AML-193 (cell line): ENCODE measurements around the gene AQP6.
A peak's percentile ranks its signal among the peaks of the same experiment; 100 is the strongest.

Source experiments
- DNase-seq, 2 experiments: peaks; one replicate each; lab custom pipeline; 2025; lab: John Stamatoyannopoulos, UW

The AQP6 gene

DNA sequence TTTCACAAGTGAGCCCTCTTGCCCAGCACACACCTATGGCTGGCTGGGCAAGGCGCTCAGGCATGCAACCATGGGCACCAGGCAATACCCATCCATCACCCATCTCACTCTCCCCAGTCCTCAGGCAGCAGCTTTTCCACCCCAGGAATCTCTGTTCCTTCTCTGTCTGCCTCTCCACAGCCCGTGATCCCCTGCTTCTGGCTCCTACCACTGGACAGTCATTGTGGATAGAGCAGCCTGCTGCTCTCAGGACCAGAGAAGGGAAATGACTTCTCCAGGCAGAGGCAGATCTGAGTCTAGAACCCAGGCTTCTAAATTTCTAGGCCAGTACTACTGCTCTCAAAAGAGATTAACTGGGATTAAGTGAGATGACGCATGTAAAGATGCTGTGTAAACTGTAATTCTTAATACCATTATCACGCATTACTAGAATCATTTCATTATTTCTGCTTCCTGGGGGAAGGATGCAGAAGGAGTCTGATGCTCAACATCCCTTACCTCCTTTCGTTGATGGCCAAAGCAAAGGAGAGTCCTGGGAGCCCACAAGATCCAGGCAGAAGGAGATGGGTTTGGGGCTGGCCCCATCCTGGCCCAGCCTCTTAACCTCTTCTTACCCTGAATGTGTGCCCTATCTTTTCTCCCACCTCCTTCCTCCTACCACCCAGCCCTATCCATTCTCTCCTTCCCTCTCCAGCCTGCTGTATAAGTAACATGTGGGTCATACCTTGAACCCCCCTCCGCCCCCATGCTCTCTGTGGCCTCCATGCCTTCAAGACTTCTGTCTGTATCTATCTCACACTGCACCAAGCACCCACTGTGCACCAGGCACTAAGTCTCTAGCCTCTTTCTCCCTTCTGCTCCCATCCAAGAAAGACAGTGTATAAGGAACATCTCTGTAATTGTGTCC is 15.8 kb upstream of the AQP6 start:
- DNase-seq = no peak

- DNase-seq = no peak
Measured at GRCh38 chr12:49957570-49957967, 15.2 kb upstream of the AQP6 start.

- no peak for DNase-seq
Measured at GRCh38 chr12:49959685-49960473, 12.9 kb upstream of the AQP6 start.

DNA sequence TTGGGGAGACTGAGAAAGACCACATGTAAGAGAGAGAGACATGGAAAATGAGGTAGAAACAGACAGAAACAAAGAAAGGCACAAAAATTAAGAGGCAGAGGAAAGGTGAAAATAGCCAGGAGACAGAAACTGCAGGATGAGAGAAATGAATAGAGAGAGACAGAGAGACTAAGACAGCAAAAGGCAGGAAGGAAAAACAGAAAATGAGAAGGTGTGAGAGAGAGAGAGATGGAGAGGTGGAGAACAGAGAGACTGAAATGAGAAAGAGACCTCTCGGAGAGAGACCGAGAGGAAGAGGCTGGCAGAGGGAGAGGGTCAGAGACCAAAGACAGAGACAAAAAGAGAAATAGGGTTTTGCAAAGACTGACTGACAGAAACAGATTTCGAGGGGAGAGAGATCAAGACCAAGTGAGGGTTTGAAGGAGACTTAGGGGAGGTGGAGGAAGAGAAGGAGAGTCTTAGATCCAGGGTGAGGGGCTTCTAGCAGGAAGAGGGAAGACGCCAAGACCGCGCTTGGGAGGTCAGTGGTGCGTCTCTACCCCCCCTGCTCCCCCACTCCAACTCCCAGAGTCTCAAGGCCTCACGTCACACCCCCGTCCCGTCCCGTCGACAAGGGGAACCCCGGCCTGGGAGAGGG is 12.2 kb upstream of the AQP6 start:
- no peak for DNase-seq

GRCh38 chr12:49961111-49961922 is 11.4 kb upstream of the AQP6 start, which contains the start of gene AQP5:
Gene AQP5 (plus strand): TSS chr12:49961872. CDS start chr12:49962018, 146 bp downstream.
- no peak for DNase-seq

- DNase-seq = no peak
Measured at GRCh38 chr12:49961993-49962764, 10.6 kb upstream of the AQP6 start.

DNA sequence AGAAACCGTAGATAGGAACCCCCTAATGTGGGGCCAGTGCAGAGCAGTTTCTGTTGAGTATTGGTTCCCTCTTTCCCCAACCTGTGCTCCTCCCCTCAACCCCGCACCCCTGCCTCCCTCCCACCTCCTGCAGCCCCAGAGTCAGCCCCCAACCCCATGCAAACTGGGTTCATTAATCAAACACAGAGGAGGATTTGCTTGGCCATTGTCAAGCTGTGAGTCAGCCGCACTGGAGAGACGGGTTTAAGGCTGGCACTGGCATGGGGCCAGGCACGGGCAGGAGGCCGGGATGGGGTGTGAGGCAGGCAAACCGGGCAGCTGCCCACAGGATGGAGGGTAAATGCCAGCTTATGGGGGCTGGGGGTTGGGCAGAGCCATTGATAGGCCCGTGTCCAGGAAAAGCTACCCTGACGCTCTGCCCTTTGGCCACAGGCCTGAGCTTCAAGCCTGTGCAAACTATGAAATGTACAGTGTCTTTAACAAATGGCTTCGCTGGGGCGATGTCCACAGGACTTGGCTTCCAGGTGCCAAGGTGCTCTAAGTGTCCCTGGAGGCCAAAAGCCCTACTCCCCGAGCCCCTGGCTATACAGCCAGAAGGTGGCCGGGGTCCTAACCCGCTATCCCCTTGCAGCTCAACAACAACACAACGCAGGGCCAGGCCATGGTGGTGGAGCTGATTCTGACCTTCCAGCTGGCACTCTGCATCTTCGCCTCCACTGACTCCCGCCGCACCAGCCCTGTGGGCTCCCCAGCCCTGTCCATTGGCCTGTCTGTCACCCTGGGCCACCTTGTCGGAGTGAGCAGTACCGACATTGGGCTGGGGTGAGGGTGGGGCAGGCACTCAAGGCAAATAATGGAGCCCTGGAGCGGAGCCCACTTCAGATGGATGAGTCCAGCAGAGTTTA is 9.6 kb upstream of the AQP6 start:
- no peak for DNase-seq

DNA sequence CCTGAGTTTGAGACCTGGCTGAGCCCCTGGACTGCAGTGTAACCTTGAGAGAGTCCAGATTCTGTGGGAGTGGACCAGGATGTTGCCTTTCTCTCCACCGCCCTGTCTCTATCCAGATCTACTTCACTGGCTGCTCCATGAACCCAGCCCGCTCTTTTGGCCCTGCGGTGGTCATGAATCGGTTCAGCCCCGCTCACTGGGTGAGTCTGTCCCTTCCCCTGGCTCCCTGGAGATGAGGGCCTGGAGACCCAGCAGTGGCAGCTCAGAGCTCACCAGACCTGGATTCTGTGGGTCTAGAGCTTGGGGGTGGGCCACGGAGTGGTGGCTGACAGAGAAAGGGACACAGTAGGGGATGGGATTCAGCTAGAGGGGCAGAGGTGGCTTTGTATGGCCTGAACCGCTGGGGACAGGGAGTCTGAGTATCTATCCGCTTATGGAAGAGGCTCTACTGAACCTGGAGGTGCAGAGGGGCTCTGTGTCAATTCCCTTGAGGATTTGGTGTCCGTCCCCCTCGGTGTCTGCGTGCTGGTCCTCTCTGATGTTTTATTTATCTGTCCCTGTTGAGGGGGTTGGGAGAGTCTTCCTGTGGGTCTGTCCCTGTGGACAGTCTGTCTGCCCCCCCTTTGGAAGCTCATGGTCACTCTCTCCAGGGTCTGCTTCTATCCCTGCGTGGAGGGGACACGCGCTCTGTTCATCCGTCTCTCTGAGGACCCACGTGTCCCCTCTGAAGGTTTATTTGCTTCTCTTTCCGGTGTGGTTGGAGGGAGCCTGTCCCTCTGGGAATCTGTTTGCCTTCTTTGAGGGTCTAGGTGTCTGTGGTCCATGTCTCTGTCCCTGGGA is 8.6 kb upstream of the AQP6 start:
- no peak for DNase-seq

DNA sequence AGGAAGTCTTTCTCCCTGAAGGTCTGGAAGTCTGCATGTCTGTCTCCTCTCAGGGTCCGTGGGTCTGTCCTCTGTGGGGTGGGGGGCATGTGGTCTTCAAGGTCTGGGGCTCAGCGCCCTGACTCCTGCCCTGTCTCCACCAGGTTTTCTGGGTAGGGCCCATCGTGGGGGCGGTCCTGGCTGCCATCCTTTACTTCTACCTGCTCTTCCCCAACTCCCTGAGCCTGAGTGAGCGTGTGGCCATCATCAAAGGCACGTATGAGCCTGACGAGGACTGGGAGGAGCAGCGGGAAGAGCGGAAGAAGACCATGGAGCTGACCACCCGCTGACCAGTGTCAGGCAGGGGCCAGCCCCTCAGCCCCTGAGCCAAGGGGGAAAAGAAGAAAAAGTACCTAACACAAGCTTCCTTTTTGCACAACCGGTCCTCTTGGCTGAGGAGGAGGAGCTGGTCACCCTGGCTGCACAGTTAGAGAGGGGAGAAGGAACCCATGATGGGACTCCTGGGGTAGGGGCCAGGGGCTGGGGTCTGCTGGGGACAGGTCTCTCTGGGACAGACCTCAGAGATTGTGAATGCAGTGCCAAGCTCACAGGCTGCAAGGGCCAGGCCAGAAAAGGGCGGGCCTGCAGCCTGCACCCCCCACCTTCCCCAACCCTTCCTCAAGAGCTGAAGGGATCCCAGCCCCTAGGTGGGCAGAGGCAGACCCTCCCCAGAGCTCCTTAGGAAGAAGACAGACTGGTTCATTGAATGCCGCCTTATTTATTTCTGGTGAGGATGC is 7.7 kb upstream of the AQP6 start:
- DNase-seq = no peak

GRCh38 chr12:49965836-49966235 is 6.9 kb upstream of the AQP6 start:
- no peak for DNase-seq

DNA sequence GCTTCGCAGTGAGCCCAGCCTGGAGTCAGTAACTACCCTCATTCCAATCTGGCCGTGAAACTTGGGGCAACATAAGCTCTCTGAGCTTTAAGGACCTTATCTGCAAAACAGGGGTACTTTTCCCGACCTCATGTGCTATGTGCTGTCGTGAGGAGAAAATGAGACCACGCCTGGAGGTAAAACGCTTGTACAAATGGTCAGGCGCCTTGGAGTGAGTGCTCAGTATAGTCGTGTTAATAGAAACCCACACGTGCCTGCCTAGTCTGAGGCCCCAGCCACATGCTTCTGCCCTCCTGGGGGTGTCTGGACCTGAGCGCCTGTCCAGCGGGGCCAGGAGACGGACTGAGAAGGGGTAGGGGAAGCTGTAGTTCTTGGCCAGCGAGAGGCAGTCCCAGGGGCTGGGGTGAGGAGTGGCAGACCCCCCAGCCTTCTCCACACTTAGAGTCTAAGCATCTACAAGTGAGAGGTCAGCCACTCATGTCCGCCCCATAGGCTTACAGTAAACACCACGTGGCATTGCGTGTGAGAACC is 6.2 kb upstream of the AQP6 start:
- no peak for DNase-seq

DNA sequence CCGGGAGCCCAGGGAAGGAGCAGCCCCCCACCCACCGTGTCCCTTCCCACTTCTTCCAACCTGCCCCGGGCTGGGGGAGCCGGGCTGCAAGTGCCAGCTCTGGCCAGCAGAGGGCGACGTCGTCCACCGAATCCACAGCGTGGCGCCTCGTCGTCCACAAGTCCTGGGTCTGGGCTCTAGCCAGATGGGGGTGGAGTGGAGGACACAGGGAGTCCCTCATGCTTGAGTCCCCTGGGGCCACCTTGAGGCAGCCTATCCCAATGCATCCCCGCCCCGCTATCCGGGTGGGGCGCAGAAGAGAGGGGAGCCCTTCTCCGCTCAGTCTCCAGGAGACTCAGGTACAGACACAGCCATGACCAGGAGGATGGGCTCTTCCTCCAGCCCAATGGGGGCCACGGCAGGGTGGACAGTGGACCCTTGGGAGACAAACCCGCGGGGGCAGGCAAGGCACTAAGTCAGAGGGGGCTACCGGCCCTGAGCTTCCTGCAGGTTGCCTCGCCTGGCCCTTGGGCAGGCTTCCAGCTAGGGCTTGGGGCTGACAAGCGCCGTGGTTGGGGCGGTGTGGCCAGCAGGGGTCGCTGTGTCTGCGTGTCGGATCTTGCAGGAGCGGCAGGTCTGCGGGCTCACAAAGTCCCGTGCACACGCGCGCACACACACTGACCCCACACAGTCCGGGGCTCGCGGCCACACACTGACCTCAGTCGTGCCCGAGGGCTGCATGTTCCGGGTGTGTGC is 5.5 kb upstream of the AQP6 start:
- DNase-seq = peak; percentile 56 to 62

GRCh38 chr12:49967777-49968250 is 4.9 kb upstream of the AQP6 start:
- DNase-seq = no peak

GRCh38 chr12:49968471-49968870 is 4.3 kb upstream of the AQP6 start:
- DNase-seq = no peak

DNA sequence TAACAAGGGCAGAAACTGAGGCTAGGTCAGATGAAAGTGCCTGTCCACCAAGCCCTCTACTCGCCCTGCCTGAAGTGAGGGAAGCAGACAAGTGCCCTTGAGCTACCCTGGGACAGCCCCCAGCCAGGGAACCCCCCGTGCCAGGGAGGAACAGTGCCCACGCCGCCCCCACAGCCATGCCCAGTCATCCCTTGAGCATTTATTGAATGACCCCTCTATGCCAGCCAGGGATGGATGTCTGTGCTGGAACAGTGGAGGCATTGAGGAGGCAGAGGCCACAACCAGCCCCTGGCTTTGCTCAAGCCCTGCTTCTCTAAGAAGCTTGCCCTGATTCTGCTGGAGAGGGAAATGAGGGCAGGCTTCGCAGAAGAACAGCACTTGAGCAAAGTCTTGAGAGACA is 3.7 kb upstream of the AQP6 start:
- no peak for DNase-seq

GRCh38 chr12:49969651-49970429 is 2.9 kb upstream of the AQP6 start:
- no peak for DNase-seq
